SK-N-MC (cell line): ENCODE measurements around the gene ITGA3.

Experiments
- EZH2 ChIP-seq: fragments of 200-600 bp; sonication (generic); IDR thresholded peaks from one replicate; pipeline ENCODE4 v1.6.1; 2017; ENCODE audit warnings: antibody characterized with exemption
- POLR2AphosphoS5 ChIP-seq: IDR thresholded peaks from 2 replicates; pipeline ENCODE4 v1.6.1; 2012; ENCODE audit warnings: mild to moderate bottlenecking, low read depth, low read length, borderline replicate concordance

DNA sequence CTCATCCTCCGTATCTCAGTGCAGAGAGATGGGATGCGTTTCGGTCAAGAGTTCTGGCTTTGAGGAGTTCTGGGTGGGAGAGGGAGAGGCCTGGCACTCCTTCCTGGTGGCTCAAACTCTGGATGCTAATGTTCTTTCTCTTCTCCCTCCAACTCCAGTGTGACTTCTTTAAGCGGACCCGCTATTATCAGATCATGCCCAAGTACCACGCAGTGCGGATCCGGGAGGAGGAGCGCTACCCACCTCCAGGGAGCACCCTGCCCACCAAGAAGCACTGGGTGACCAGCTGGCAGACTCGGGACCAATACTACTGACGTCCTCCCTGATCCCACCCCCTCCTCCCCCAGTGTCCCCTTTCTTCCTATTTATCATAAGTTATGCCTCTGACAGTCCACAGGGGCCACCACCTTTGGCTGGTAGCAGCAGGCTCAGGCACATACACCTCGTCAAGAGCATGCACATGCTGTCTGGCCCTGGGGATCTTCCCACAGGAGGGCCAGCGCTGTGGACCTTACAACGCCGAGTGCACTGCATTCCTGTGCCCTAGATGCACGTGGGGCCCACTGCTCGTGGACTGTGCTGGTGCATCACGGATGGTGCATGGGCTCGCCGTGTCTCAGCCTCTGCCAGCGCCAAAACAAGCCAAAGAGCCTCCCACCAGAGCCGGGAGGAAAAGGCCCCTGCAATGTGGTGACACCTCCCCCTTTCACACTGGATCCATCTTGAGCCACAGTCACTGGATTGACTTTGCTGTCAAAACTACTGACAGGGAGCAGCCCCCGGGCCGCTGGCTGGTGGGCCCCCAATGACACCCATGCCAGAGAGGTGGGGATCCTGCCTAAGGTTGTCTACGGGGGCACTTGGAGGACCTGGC is 33.3 kb downstream of the ITGA3 start:
- TF ChIP-seq POLR2AphosphoS5 (no peak), EZH2 (no peak)
